Measurements from ENCODE around the gene DDX6. TPM values are rescaled to one million over a fixed set of nuclear protein-coding genes. Genes with fewer than 3 reads are reported as not detected.
"Not testable (repeated sequence)": the region's sequence is repeated elsewhere in the genome, so short reads cannot be mapped to it uniquely, and the experiment has no call there.

The DDX6 gene
- total RNA-seq, 2 experiments from 2014 or later: 193 to 212 TPM

GRCh38 chr11:118783724-118784495, 7.1 kb downstream of the DDX6 start:
- no peaks in the 10 kb centered on the region for H3K9me3 Mint-ChIP-seq
- H3K36me3 Mint-ChIP-seq: peaks cover 27% of the 10 kb centered on the region

GRCh38 chr11:118783324-118783723, 7.6 kb downstream of the DDX6 start:
- H3K4me1 Mint-ChIP-seq: peaks cover 26% of the 10 kb centered on the region
- ATAC-seq (ENCODE audit: low read depth); DNase-seq; H3K27me3 Mint-ChIP-seq; H3K9me3 Mint-ChIP-seq; H3K4me3 Mint-ChIP-seq; H3K27ac Mint-ChIP-seq: not testable (repeated sequence)
- POLR2A ChIA-PET: interaction anchor here (1.7 kb wide), 1 partner anchor 87 kb away, joined by 5 read pairs; no protein-coding TSS in a partner anchor
- peaks cover 30% of the 10 kb centered on the region for H3K36me3 Mint-ChIP-seq

More at GRCh38 chr11:118783724-118784495, 7.1 kb downstream of the DDX6 start:
- Mint-ChIP-seq H3K27ac (no peak overlapping the region), H3K4me3 (no peak overlapping the region), H3K27me3 (no peaks in the 10 kb centered on the region), H3K4me1 (peaks cover 26% of the 10 kb centered on the region)
- no peak for ATAC-seq (ENCODE audit: low read depth)
- POLR2A ChIA-PET: interaction anchor here (1.2 to 1.7 kb wide), 3 partner anchors 86 to 140 kb away, joined by 3 to 5 read pairs (median 3); no protein-coding TSS in a partner anchor
- no peak for DNase-seq

- Mint-ChIP-seq H3K4me1 (peaks cover 17% of the 10 kb centered on the region), H3K9me3 (no peaks in the 10 kb centered on the region), H3K27me3 (no peaks in the 10 kb centered on the region), H3K27ac (no peak overlapping the region), H3K4me3 (no peak overlapping the region), H3K36me3 (peaks cover 31% of the 10 kb centered on the region)
- DNase-seq (no peak), ATAC-seq (ENCODE audit: low read depth) (no peak)
- POLR2A ChIA-PET: interaction anchor here (1.7 kb wide), 1 partner anchor 12 kb away, joined by 10 read pairs; the partner anchor contains the start of gene DDX6
Observed at GRCh38 chr11:118778898-118779297, 12.1 kb downstream of the DDX6 start.

- Mint-ChIP-seq H3K4me1 (peaks cover 43% of the 10 kb centered on the region), H3K27me3 (no peaks in the 10 kb centered on the region), H3K9me3 (no peaks in the 10 kb centered on the region), H3K27ac (no peak overlapping the region), H3K36me3 (peaks cover 42% of the 10 kb centered on the region), H3K4me3 (no peak overlapping the region)
- no peak for ATAC-seq (ENCODE audit: low read depth)
- no peak for DNase-seq
- POLR2A ChIA-PET: interaction anchor here (0.6 to 0.7 kb wide), 3 partner anchors 59 to 166 kb away, joined by 3 read pairs; no protein-coding TSS in a partner anchor
Observed at GRCh38 chr11:118774032-118774431, 16.9 kb downstream of the DDX6 start.

- Mint-ChIP-seq H3K4me3 (peak overlapping the region; percentile 39), H3K27me3 (no peaks in the 10 kb centered on the region), H3K9me3 (no peaks in the 10 kb centered on the region), H3K36me3 (peaks cover 37% of the 10 kb centered on the region), H3K27ac (peak overlapping the region; percentile 74), H3K4me1 (peaks cover 38% of the 10 kb centered on the region)
- POLR2A ChIA-PET: interaction anchor here (0.6 to 1.0 kb wide), 2 partner anchors 27 to 124 kb away, joined by 3 to 4 read pairs; no protein-coding TSS in a partner anchor
- ATAC-seq (ENCODE audit: low read depth) (no peak), DNase-seq (no peak)
Observed at GRCh38 chr11:118771547-118772288, 19.2 kb downstream of the DDX6 start.

- POLR2A ChIA-PET: interaction anchor here (0.6 kb wide), 1 partner anchor 22 kb away, joined by 3 read pairs; the partner anchor contains the start of gene DDX6
- Mint-ChIP-seq H3K4me3 (no peak overlapping the region), H3K4me1 (peaks cover 29% of the 10 kb centered on the region), H3K9me3 (no peaks in the 10 kb centered on the region), H3K36me3 (peaks cover 37% of the 10 kb centered on the region), H3K27me3 (no peaks in the 10 kb centered on the region), H3K27ac (no peak overlapping the region)
- no peak for DNase-seq
- no peak for ATAC-seq (ENCODE audit: low read depth)
Observed at GRCh38 chr11:118768690-118769089, 22.3 kb downstream of the DDX6 start.

- Mint-ChIP-seq H3K9me3 (no peaks in the 10 kb centered on the region), H3K4me3 (no peak overlapping the region), H3K4me1 (peaks cover 9% of the 10 kb centered on the region), H3K36me3 (peaks cover 34% of the 10 kb centered on the region), H3K27me3 (no peaks in the 10 kb centered on the region), H3K27ac (no peak overlapping the region)
- POLR2A ChIA-PET: no interaction called here
- ATAC-seq (ENCODE audit: low read depth): no peak
- no peak for DNase-seq
Observed at GRCh38 chr11:118766035-118766434, 24.9 kb downstream of the DDX6 start.

GRCh38 chr11:118765095-118765691, 25.8 kb downstream of the DDX6 start:
- DNase-seq; ATAC-seq (ENCODE audit: low read depth); H3K4me1 Mint-ChIP-seq; POLR2A ChIA-PET; H3K4me3 Mint-ChIP-seq; H3K27ac Mint-ChIP-seq; H3K27me3 Mint-ChIP-seq; H3K9me3 Mint-ChIP-seq: not testable (repeated sequence)
- H3K36me3 Mint-ChIP-seq: peaks cover 29% of the 10 kb centered on the region

- ATAC-seq (ENCODE audit: low read depth) (no peak), DNase-seq (no peak)
- Mint-ChIP-seq H3K36me3 (peaks cover 34% of the 10 kb centered on the region), H3K4me3 (no peak overlapping the region), H3K4me1 (peaks cover 2% of the 10 kb centered on the region), H3K27me3 (no peaks in the 10 kb centered on the region), H3K9me3 (no peaks in the 10 kb centered on the region), H3K27ac (no peak overlapping the region)
- POLR2A ChIA-PET: interaction anchor here (0.6 to 2.0 kb wide), 2 partner anchors 14 to 28 kb away, joined by 6 to 7 read pairs; partner anchors contain the start of gene DDX6
Observed at GRCh38 chr11:118763041-118763440, 27.9 kb downstream of the DDX6 start.

GRCh38 chr11:118761981-118762380, 29.0 kb downstream of the DDX6 start:
- H3K27ac Mint-ChIP-seq; ATAC-seq (ENCODE audit: low read depth): not testable (repeated sequence)
- peaks cover 39% of the 10 kb centered on the region for H3K36me3 Mint-ChIP-seq

GRCh38 chr11:118757876-118758399, 33.0 kb downstream of the DDX6 start:
- Mint-ChIP-seq H3K9me3 (no peaks in the 10 kb centered on the region), H3K36me3 (peaks cover 45% of the 10 kb centered on the region), H3K4me1 (peaks cover 4% of the 10 kb centered on the region), H3K27me3 (no peaks in the 10 kb centered on the region), H3K27ac (no peak overlapping the region), H3K4me3 (no peak overlapping the region)
- no peak for DNase-seq
- ATAC-seq (ENCODE audit: low read depth): no peak
- POLR2A ChIA-PET: no interaction called here

More at GRCh38 chr11:118761981-118762380, 29.0 kb downstream of the DDX6 start:
- POLR2A ChIA-PET: interaction anchor here (2.0 kb wide), 1 partner anchor 29 kb away, joined by 6 read pairs; the partner anchor contains the start of gene DDX6
- H3K27me3 Mint-ChIP-seq, DNase-seq, H3K4me1 Mint-ChIP-seq, H3K4me3 Mint-ChIP-seq, H3K9me3 Mint-ChIP-seq: not testable (repeated sequence)

GRCh38 chr11:118752654-118753053, 38.3 kb downstream of the DDX6 start:
- H3K36me3 Mint-ChIP-seq: peaks cover 43% of the 10 kb centered on the region
- no peak for DNase-seq
- POLR2A ChIA-PET: no interaction called here
- no peak overlapping the region for H3K4me3 Mint-ChIP-seq
- H3K4me1 Mint-ChIP-seq: peaks cover 2% of the 10 kb centered on the region
- no peaks in the 10 kb centered on the region for H3K27me3 Mint-ChIP-seq
- no peak overlapping the region for H3K27ac Mint-ChIP-seq
- ATAC-seq (ENCODE audit: low read depth): no peak
- no peaks in the 10 kb centered on the region for H3K9me3 Mint-ChIP-seq

- Mint-ChIP-seq H3K9me3 (no peaks in the 10 kb centered on the region), H3K4me1 (peaks cover 2% of the 10 kb centered on the region), H3K27ac (no peak overlapping the region), H3K4me3 (no peak overlapping the region), H3K36me3 (peaks cover 30% of the 10 kb centered on the region), H3K27me3 (no peaks in the 10 kb centered on the region)
- DNase-seq (no peak), ATAC-seq (ENCODE audit: low read depth) (no peak)
- POLR2A ChIA-PET: no interaction called here
Observed at GRCh38 chr11:118749429-118749828, 41.5 kb downstream of the DDX6 start.
